HG03025 (cell line): ENCODE measurements around the gene CTSC.
"Not testable (repeated sequence)": the region's sequence is repeated elsewhere in the genome, so short reads cannot be mapped to it uniquely, and the experiment has no call there.

Source experiments
- ATAC-seq: cut with Tn5 transposase; IDR thresholded peaks from one replicate; pipeline ENCODE4 v1.9.1; 2021; ENCODE audit warnings: mild to moderate bottlenecking, moderate library complexity; ENCODE audit not compliant: unreplicated experiment, low FRiP score

The CTSC gene

GRCh38 chr11:88322881-88323280, 14.7 kb downstream of the CTSC start:
- not testable (repeated sequence) for ATAC-seq

- not testable (repeated sequence) for ATAC-seq
Measured at GRCh38 chr11:88321412-88321811, 16.1 kb downstream of the CTSC start.

- no peak for ATAC-seq
Measured at GRCh38 chr11:88320149-88320559, 17.4 kb downstream of the CTSC start.

GRCh38 chr11:88318017-88318416, 19.5 kb downstream of the CTSC start:
- ATAC-seq, result no peak

GRCh38 chr11:88317536-88317935, 20.0 kb downstream of the CTSC start:
- ATAC-seq, result no peak

GRCh38 chr11:88315981-88316441, 21.5 kb downstream of the CTSC start:
- no peak for ATAC-seq

- no peak for ATAC-seq
Measured at GRCh38 chr11:88315015-88315414, 22.5 kb downstream of the CTSC start.

- ATAC-seq, result no peak
Measured at GRCh38 chr11:88313441-88313840, 24.1 kb downstream of the CTSC start.

- no peak for ATAC-seq
Measured at GRCh38 chr11:88312628-88313027, 24.9 kb downstream of the CTSC start.

- no peak for ATAC-seq
Measured at GRCh38 chr11:88310246-88310645, 27.3 kb downstream of the CTSC start.

- no peak for ATAC-seq
Measured at GRCh38 chr11:88308576-88308975, 29.0 kb downstream of the CTSC start.

- peak; percentile 82 for ATAC-seq
Measured at GRCh38 chr11:88307749-88308425, 29.6 kb downstream of the CTSC start.

GRCh38 chr11:88306785-88307184, 30.8 kb downstream of the CTSC start:
- no peak for ATAC-seq

- ATAC-seq, result no peak
Measured at GRCh38 chr11:88305430-88305829, 32.1 kb downstream of the CTSC start.

GRCh38 chr11:88304352-88304751, 33.2 kb downstream of the CTSC start:
- ATAC-seq, result no peak

- no peak for ATAC-seq
Measured at GRCh38 chr11:88303037-88303436, 34.5 kb downstream of the CTSC start.

GRCh38 chr11:88301488-88302140, 35.9 kb downstream of the CTSC start:
- peak; percentile 64 for ATAC-seq

GRCh38 chr11:88300888-88301487, 36.5 kb downstream of the CTSC start:
- ATAC-seq, result peak; percentile 68

- no peak for ATAC-seq
Measured at GRCh38 chr11:88297863-88298262, 39.7 kb downstream of the CTSC start.

- no peak for ATAC-seq
Measured at GRCh38 chr11:88297421-88297820, 40.1 kb downstream of the CTSC start.

GRCh38 chr11:88295028-88295427, 42.5 kb downstream of the CTSC start:
- ATAC-seq, result no peak

GRCh38 chr11:88293931-88294330, 43.6 kb downstream of the CTSC start:
- ATAC-seq, result no peak
